Duodenal mucosa (tissue), 2 donors: ENCODE results near the gene MOCS1.

Source experiments
- H3K27ac ChIP-seq: one replicate; pipeline ENCODE4 v1.7.0; 2013; ENCODE audit warnings: low read depth, low read length
- H3K27me3 ChIP-seq, 2 donors: one replicate each; pipeline ENCODE4 v1.7.0; 2013; ENCODE audit warnings: low read length in 2 of 2, control low read depth in 1 of 2; ENCODE audit not compliant: insufficient read depth in 2 of 2, control insufficient read depth in 1 of 2
- H3K36me3 ChIP-seq, 2 donors: one replicate each; pipeline ENCODE4 v1.7.0; 2013; ENCODE audit warnings: low read length in 2 of 2, control low read depth in 1 of 2; ENCODE audit not compliant: insufficient read depth in 2 of 2, control insufficient read depth in 1 of 2
- H3K4me1 ChIP-seq, 2 donors: one replicate each; pipeline ENCODE4 v1.7.0; 2013; ENCODE audit warnings: low read length in 2 of 2, control low read depth in 1 of 2; ENCODE audit not compliant: insufficient read depth in 2 of 2, control insufficient read depth in 1 of 2
- H3K4me3 ChIP-seq, 2 donors: one replicate each; pipeline ENCODE4 v1.7.0; 2013; ENCODE audit warnings: low read length in 2 of 2, low read depth in 1 of 2
- H3K9ac ChIP-seq, 2 donors: one replicate each; pipeline ENCODE4 v1.7.0; 2013; ENCODE audit warnings: low read length in 2 of 2, low read depth in 1 of 2
- H3K9me3 ChIP-seq, 2 donors: one replicate each; pipeline ENCODE4 v1.7.0; 2013; ENCODE audit warnings: low read length in 2 of 2, control low read depth in 1 of 2; ENCODE audit not compliant: control insufficient read depth in 1 of 2

MOCS1 gene

DNA sequence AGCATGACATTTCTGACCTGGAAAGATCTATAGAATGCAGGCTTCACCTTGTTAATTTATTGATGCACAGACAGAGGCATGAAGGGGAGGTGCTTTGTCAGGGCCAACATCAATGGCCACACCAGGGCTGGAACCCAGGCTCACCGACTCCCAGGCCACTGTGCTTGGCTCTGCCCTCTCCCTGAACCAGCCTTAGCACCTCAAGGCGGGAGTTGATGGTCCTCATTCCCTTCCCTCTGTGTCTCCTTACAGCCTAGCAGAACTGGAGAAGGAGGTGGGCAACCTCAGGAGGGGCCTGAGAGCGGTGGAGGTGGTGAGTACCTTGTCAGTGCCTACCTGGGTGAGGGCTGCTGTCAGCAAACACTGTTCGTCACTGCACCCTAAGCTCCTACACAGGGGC is 35.6 kb downstream of the MOCS1 start:
- Histone ChIP-seq H3K9me3 (no peaks in the 10 kb centered on the region), H3K9ac (no peak overlapping the region), H3K36me3 (peaks cover 0 to 11% of the 10 kb centered on the region in 2 donors), H3K4me3 (no peak overlapping the region), H3K27ac (no peak overlapping the region), H3K4me1 (peaks cover 0 to 5% of the 10 kb centered on the region in 2 donors), H3K27me3 (peaks cover 0 to 4% of the 10 kb centered on the region in 2 donors)

DNA sequence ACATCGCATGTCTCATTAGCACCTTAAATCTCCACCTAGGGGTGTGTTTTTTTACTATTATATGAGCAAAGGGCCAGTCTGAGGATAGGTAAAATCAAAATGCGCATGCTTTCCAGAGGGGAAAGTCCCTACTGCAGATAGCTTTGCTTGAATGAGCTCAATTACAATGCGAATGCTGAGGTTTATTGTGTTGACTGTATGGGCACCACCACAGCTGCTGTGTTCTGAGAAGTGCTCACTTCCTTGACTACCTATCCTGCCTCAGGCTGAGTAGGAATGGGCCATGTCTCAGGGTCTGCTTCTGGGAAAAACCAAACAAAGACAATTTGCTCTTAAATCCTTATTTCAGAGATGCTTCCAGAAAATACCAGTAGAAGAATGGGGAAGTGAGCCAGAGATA is 36.6 kb downstream of the MOCS1 start:
- peaks cover 0 to 10% of the 10 kb centered on the region in 2 donors for H3K36me3 ChIP-seq
- no peaks in the 10 kb centered on the region for H3K9me3 ChIP-seq
- no peak overlapping the region for H3K9ac ChIP-seq
- no peak overlapping the region for H3K27ac ChIP-seq
- H3K27me3 ChIP-seq: peaks cover 0 to 4% of the 10 kb centered on the region in 2 donors
- no peak overlapping the region for H3K4me3 ChIP-seq
- peaks cover 0 to 5% of the 10 kb centered on the region in 2 donors for H3K4me1 ChIP-seq

GRCh38 chr6:39896701-39897100 is 37.6 kb downstream of the MOCS1 start:
- H3K9me3 ChIP-seq: no peaks in the 10 kb centered on the region
- H3K36me3 ChIP-seq: peaks cover 0 to 8% of the 10 kb centered on the region in 2 donors
- H3K4me3 ChIP-seq: no peak overlapping the region
- no peak overlapping the region for H3K27ac ChIP-seq
- peaks cover 0 to 5% of the 10 kb centered on the region in 2 donors for H3K4me1 ChIP-seq
- peaks cover 0 to 4% of the 10 kb centered on the region in 2 donors for H3K27me3 ChIP-seq
- H3K9ac ChIP-seq: no peak overlapping the region

DNA sequence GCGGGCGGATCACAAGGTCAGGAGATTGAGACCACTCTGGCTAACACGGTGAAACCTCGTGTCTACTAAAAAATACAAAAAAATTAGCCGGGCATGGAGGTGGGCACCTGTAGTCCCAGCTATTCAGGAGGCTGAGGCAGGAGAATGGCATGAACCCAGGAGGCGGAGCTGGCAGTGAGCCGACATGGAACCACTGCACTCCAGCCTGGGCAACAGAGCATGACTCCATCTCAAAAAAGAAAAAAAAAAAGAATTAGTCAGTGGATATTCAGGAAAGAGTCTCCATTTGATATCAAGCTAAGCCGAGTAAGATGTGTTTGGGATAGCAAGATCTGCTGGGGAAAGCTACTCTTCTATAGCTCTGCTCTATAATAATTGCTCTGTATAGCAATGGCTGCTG is 41.0 kb downstream of the MOCS1 start:
- Histone ChIP-seq H3K36me3 (peaks cover 0 to 4% of the 10 kb centered on the region in 2 donors), H3K27ac (no peak overlapping the region), H3K9ac (no peak overlapping the region)

DNA sequence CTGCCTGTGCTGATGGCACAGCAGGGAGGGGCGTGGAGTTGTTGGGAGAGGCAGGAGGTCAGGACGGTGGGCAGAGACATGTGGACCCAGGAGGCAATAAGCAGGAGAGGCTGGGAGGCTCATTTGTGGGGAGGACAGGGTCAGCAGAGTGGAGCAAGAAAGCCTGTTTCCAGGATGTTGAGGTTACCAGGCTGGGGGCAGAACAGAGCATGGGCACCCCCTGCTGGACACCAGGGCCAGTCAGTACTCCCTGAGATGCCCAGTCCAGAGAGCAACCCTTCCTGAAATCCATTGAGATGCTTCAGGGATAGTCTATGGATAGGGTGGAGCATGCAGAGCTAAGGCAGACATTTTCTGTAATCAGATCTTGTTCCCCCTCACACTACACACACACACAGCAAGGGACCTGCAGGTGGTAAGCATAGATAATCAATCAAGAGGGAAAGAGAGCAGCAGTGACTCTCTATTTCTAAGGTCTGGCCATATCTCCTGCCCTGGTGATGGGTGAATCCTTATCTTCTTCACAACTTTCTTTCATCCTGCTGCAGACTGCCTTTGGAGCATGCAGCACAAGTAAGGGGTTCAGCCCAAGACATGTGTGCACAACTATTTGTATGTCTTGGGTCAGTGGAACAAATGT is 41.7 kb downstream of the MOCS1 start:
- Histone ChIP-seq H3K4me3 (no peak overlapping the region), H3K27ac (no peak overlapping the region), H3K9me3 (no peaks in the 10 kb centered on the region), H3K27me3 (no peaks in the 10 kb centered on the region), H3K9ac (no peak overlapping the region), H3K4me1 (no peaks in the 10 kb centered on the region), H3K36me3 (peaks cover 0 to 4% of the 10 kb centered on the region in 2 donors)

More for the DNA sequence above, 41.0 kb downstream of the MOCS1 start:
- H3K4me1 ChIP-seq: peaks cover 0 to 4% of the 10 kb centered on the region in 2 donors
- H3K27me3 ChIP-seq: no peaks in the 10 kb centered on the region
- H3K4me3 ChIP-seq: no peak overlapping the region
- H3K9me3 ChIP-seq: no peaks in the 10 kb centered on the region

DNA sequence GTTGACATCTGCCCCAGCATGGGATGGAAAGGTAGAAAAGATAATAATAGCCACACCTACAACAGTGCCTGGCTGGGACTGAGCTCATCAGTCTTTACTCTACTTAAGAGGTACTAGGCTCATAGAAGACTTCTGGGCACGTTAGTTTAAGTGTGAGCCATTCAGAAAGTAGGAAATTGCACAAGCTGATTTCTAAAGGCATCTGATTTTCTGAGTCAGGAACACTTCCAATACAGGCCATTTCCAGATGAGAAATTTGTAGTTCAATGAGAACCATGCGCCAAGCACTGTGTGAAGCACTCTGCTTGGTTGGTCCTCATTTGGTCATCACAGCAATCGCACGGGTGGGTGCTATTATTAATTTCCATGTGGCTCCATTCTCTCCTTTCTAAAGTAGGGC is 42.3 kb downstream of the MOCS1 start:
- Histone ChIP-seq H3K4me1 (no peaks in the 10 kb centered on the region), H3K27ac (no peak overlapping the region), H3K9me3 (no peaks in the 10 kb centered on the region), H3K9ac (no peak overlapping the region), H3K36me3 (no peaks in the 10 kb centered on the region), H3K27me3 (no peaks in the 10 kb centered on the region), H3K4me3 (no peak overlapping the region)

GRCh38 chr6:39891353-39891752 is 42.9 kb downstream of the MOCS1 start:
- no peaks in the 10 kb centered on the region for H3K9me3 ChIP-seq
- H3K9ac ChIP-seq: no peak overlapping the region
- H3K36me3 ChIP-seq: no peaks in the 10 kb centered on the region
- H3K27ac ChIP-seq: no peak overlapping the region
- H3K4me1 ChIP-seq: no peaks in the 10 kb centered on the region
- no peak overlapping the region for H3K4me3 ChIP-seq
- H3K27me3 ChIP-seq: no peaks in the 10 kb centered on the region

- Histone ChIP-seq H3K27me3 (no peaks in the 10 kb centered on the region), H3K9me3 (no peaks in the 10 kb centered on the region), H3K4me3 (no peak overlapping the region), H3K36me3 (no peaks in the 10 kb centered on the region), H3K9ac (no peak overlapping the region), H3K27ac (no peak overlapping the region), H3K4me1 (no peaks in the 10 kb centered on the region)
Observed at GRCh38 chr6:39889229-39889628, 45.0 kb downstream of the MOCS1 start.

- Histone ChIP-seq H3K27me3 (no peaks in the 10 kb centered on the region), H3K4me3 (no peak overlapping the region), H3K27ac (no peak overlapping the region), H3K36me3 (no peaks in the 10 kb centered on the region), H3K4me1 (peaks cover 0 to under 1% of the 10 kb centered on the region in 2 donors), H3K9ac (no peak overlapping the region), H3K9me3 (no peaks in the 10 kb centered on the region)
Observed at GRCh38 chr6:39887692-39888450, 46.4 kb downstream of the MOCS1 start.

DNA sequence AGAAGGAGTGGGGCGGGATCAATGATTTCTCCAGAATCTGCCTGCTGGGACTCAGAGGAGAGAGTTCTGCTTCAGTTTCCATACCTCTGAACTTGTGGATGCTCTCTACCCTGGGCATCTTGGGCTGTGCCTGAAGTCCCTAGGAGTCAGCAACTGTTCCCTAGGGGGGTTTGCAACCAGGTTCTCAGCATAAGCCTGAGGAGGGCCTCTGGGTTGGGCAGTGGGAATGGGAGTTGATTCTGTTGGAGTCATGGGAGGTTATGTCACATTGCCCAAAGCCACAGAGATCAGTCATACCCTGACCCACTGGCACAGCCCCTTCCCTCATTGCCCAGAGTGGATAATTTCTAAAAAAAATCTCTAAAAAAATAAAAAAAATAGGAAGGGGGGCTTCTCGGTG is 47.4 kb downstream of the MOCS1 start:
- Histone ChIP-seq H3K36me3 (no peaks in the 10 kb centered on the region), H3K9ac (no peak overlapping the region), H3K27me3 (no peaks in the 10 kb centered on the region), H3K4me1 (peaks cover 5 to 6% of the 10 kb centered on the region in 2 donors), H3K4me3 (no peak overlapping the region), H3K27ac (no peak overlapping the region), H3K9me3 (no peaks in the 10 kb centered on the region)
